Measurements from ENCODE around the gene TET1.
"Not testable (repeated sequence)": the region's sequence is repeated elsewhere in the genome, so short reads cannot be mapped to it uniquely, and the experiment has no call there.

Gene TET1

GRCh38 chr10:68606918-68607317, 46.8 kb downstream of the TET1 start:
- H3K4me3 ChIP-seq (replicated peaks; ENCODE audit: insufficient read depth, low read length): no peak overlapping the region
- H3K27me3 ChIP-seq (ENCODE audit: insufficient read depth, poor library complexity, severe bottlenecking): no peaks in the 10 kb centered on the region
- H3K27ac ChIP-seq (replicated peaks): no peak overlapping the region
- DNase-seq (ENCODE audit: low read depth in 1 of 2, low spot score in 1 of 2): no peak
- TF ChIP-seq SPI1 (IDR thresholded peaks at IDR 0.05; ENCODE audit: borderline replicate concordance, low read depth): no peak
- no peak for TF ChIP-seq POLR2AphosphoS5 (IDR thresholded peaks at IDR 0.05; ENCODE audit: low read depth)
- no peak for TF ChIP-seq CTCF (IDR thresholded peaks at IDR 0.05; ENCODE audit: insufficient read depth, low read length)
- no peak for TF ChIP-seq GABPA (IDR thresholded peaks at IDR 0.05; ENCODE audit: low read depth)
- TF ChIP-seq, protein P1, sequence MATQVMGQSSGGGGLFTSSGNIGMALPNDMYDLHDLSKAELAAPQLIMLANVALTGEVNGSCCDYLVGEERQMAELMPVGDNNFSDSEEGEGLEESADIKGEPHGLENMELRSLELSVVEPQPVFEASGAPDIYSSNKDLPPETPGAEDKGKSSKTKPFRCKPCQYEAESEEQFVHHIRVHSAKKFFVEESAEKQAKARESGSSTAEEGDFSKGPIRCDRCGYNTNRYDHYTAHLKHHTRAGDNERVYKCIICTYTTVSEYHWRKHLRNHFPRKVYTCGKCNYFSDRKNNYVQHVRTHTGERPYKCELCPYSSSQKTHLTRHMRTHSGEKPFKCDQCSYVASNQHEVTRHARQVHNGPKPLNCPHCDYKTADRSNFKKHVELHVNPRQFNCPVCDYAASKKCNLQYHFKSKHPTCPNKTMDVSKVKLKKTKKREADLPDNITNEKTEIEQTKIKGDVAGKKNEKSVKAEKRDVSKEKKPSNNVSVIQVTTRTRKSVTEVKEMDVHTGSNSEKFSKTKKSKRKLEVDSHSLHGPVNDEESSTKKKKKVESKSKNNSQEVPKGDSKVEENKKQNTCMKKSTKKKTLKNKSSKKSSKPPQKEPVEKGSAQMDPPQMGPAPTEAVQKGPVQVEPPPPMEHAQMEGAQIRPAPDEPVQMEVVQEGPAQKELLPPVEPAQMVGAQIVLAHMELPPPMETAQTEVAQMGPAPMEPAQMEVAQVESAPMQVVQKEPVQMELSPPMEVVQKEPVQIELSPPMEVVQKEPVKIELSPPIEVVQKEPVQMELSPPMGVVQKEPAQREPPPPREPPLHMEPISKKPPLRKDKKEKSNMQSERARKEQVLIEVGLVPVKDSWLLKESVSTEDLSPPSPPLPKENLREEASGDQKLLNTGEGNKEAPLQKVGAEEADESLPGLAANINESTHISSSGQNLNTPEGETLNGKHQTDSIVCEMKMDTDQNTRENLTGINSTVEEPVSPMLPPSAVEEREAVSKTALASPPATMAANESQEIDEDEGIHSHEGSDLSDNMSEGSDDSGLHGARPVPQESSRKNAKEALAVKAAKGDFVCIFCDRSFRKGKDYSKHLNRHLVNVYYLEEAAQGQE (IDR thresholded peaks at IDR 0.05; ENCODE audit: insufficient replicate concordance, low read depth): no peak

GRCh38 chr10:68610023-68610422, 49.9 kb downstream of the TET1 start:
- not testable (repeated sequence) for H3K4me3 ChIP-seq (replicated peaks; ENCODE audit: insufficient read depth, low read length); DNase-seq (ENCODE audit: low read depth in 1 of 2, low spot score in 1 of 2); H3K27me3 ChIP-seq (ENCODE audit: insufficient read depth, poor library complexity, severe bottlenecking); H3K27ac ChIP-seq (replicated peaks)

DNA sequence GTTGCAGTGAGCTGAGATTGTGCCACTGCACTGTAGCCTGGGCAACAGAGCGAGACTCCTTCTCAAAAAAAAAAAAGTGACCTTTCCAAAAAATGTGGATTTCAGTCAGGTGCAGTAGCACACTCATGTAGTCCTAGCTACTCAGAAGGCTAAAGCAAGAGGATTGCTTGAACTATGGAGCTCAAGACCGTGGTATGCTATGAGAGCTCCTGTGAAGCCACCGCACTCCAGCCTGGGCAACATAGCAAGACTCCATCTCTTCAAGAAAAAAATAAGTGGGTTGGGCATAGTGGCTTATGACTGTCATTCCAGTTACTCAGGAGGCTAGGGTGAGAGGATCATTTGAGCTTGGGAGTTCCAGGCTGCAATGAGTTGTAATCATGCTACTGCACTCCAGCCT, 51.1 kb downstream of the TET1 start:
- Histone ChIP-seq H3K27me3 (ENCODE audit: insufficient read depth, poor library complexity, severe bottlenecking) (no peaks in the 10 kb centered on the region), H3K4me3 (replicated peaks; ENCODE audit: insufficient read depth, low read length) (no peak overlapping the region), H3K27ac (replicated peaks) (no peak overlapping the region)
- DNase-seq (ENCODE audit: low read depth in 1 of 2, low spot score in 1 of 2): no peak
- TF ChIP-seq CTCF (IDR thresholded peaks at IDR 0.05; ENCODE audit: insufficient read depth, low read length) (no peak), GABPA (IDR thresholded peaks at IDR 0.05; ENCODE audit: low read depth) (no peak), SPI1 (IDR thresholded peaks at IDR 0.05; ENCODE audit: borderline replicate concordance, low read depth) (no peak), POLR2AphosphoS5 (IDR thresholded peaks at IDR 0.05; ENCODE audit: low read depth) (no peak)
- TF ChIP-seq, protein P1 (IDR thresholded peaks at IDR 0.05; ENCODE audit: insufficient replicate concordance, low read depth): no peak

DNA sequence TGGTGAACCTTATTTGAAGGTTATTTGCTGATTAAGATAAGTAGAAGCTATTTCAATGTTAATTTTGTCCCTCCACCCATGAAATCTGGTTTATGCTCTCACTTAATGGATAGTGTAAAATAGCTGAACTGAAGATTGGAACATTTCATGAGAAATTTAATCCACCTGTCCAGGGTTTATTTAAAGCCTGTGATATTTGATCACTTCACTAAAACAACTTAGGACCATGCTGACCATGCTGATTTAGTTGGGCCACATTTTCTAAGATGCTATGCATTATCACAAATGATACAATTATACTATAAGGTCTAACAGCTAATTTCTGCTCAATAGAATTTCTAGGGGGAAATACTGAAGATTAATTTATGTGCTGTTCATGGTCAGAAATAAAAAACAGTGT, 53.8 kb downstream of the TET1 start:
- not testable (repeated sequence) for H3K27ac ChIP-seq (replicated peaks); DNase-seq (ENCODE audit: low read depth in 1 of 2, low spot score in 1 of 2); H3K4me3 ChIP-seq (replicated peaks; ENCODE audit: insufficient read depth, low read length); H3K27me3 ChIP-seq (ENCODE audit: insufficient read depth, poor library complexity, severe bottlenecking)

GRCh38 chr10:68617691-68618090, 57.6 kb downstream of the TET1 start:
- H3K4me3 ChIP-seq (replicated peaks; ENCODE audit: insufficient read depth, low read length); H3K27ac ChIP-seq (replicated peaks); DNase-seq (ENCODE audit: low read depth in 1 of 2, low spot score in 1 of 2); H3K27me3 ChIP-seq (ENCODE audit: insufficient read depth, poor library complexity, severe bottlenecking): not testable (repeated sequence)

Data from HL-60 (cell line).